Measurements from ENCODE around the gene KLHDC7B.

DNA sequence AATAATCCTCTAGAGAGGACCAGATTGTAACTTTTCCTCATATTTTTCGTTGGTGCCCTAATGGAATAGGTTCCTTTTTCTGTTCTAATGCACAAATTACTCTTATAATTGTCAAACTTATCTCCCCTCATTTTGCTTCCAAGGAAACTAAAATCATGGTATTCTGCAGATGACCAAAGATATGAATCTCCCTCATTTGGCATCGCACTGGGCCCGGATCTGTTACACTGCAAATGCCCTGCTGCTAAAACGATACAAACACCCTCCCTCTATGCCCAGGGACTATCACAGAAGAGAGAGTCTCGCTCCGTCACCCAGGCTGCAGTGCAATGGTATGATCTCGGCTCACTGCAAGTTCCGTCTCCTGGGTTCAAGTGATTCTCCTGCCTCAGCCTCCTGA is 7.6 kb downstream of the KLHDC7B start:
- TF ChIP-seq, protein P1, sequence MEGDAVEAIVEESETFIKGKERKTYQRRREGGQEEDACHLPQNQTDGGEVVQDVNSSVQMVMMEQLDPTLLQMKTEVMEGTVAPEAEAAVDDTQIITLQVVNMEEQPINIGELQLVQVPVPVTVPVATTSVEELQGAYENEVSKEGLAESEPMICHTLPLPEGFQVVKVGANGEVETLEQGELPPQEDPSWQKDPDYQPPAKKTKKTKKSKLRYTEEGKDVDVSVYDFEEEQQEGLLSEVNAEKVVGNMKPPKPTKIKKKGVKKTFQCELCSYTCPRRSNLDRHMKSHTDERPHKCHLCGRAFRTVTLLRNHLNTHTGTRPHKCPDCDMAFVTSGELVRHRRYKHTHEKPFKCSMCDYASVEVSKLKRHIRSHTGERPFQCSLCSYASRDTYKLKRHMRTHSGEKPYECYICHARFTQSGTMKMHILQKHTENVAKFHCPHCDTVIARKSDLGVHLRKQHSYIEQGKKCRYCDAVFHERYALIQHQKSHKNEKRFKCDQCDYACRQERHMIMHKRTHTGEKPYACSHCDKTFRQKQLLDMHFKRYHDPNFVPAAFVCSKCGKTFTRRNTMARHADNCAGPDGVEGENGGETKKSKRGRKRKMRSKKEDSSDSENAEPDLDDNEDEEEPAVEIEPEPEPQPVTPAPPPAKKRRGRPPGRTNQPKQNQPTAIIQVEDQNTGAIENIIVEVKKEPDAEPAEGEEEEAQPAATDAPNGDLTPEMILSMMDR (conservative IDR thresholded peaks at IDR 0.05; ENCODE audit: low read depth, low read length), result no peak
- no peak for TF ChIP-seq EZH2 (IDR thresholded peaks at IDR 0.05; ENCODE audit: borderline replicate concordance, low read depth, low read length, poor library complexity, severe bottlenecking)

Measured in A673 (cell line).